DOHH2 (cell line): ENCODE results near the gene TLDC2.

Source experiments
- H3F3A ChIP-seq: fragments of 200-600 bp; sonication (generic), shearing (Covaris generic); 2 replicates; pipeline ENCODE4 v1.6.0; 2016; ENCODE audit warnings: antibody characterized with exemption, mild to moderate bottlenecking; ENCODE audit not compliant: control insufficient read depth, insufficient read depth
- H3K27ac ChIP-seq: fragments of 200-600 bp; sonication (generic); 2 replicates; pipeline ENCODE4 v1.5.1; 2014; ENCODE audit warnings: low read depth, mild to moderate bottlenecking, low read length, moderate library complexity
- H3K27me3 ChIP-seq: fragments of 200-600 bp; sonication (generic); 2 replicates; pipeline ENCODE4 v1.6.1; 2014; ENCODE audit warnings: mild to moderate bottlenecking, low read length, mixed read lengths; ENCODE audit not compliant: control insufficient read depth
- H3K36me3 ChIP-seq: fragments of 200-600 bp; sonication (generic); 2 replicates; pipeline ENCODE4 v1.6.1; 2014; ENCODE audit warnings: mild to moderate bottlenecking, low read length, moderate library complexity, mixed read lengths; ENCODE audit not compliant: control insufficient read depth
- H3K4me1 ChIP-seq: fragments of 200-600 bp; sonication (generic); 2 replicates; pipeline ENCODE4 v1.6.1; 2014; ENCODE audit warnings: mild to moderate bottlenecking, low read length, mixed read lengths; ENCODE audit not compliant: control insufficient read depth
- H3K4me2 ChIP-seq: fragments of 200-600 bp; sonication (generic); 2 replicates; pipeline ENCODE4 v1.6.0; 2014; ENCODE audit warnings: mild to moderate bottlenecking, low read length, moderate library complexity
- H3K4me3 ChIP-seq: fragments of 200-600 bp; sonication (generic); 2 replicates; pipeline ENCODE4 v1.5.1; 2014; ENCODE audit warnings: mild to moderate bottlenecking, low read length, mixed read lengths
- H3K79me2 ChIP-seq: fragments of 200-600 bp; sonication (generic); 2 replicates; pipeline ENCODE4 v1.6.1; 2014; ENCODE audit warnings: mild to moderate bottlenecking, low read length, mixed read lengths; ENCODE audit not compliant: control insufficient read depth
- H3K9me2 ChIP-seq: fragments of 200-600 bp; sonication (generic); replicated peaks from 2 replicates; pipeline ENCODE4 v1.6.1; 2014; ENCODE audit warnings: mild to moderate bottlenecking, low read length, mixed read lengths; ENCODE audit not compliant: control insufficient read depth
- H3K9me3 ChIP-seq: fragments of 200-600 bp; sonication (generic); 2 replicates; pipeline ENCODE4 v1.6.1; 2014; ENCODE audit warnings: antibody characterized with exemption, low read length, mixed read lengths; ENCODE audit not compliant: control insufficient read depth, insufficient read depth
- H4K20me1 ChIP-seq: fragments of 200-600 bp; sonication (generic); 2 replicates; pipeline ENCODE4 v1.6.0; 2014; ENCODE audit warnings: low read depth, mild to moderate bottlenecking, antibody characterized with exemption, low read length, moderate library complexity; ENCODE audit not compliant: control insufficient read depth, insufficient read depth
- EZH2phosphoT487 ChIP-seq: fragments of 200-600 bp; sonication (generic); IDR thresholded peaks from 2 replicates; pipeline ENCODE4 v1.6.1; 2017; ENCODE audit warnings: borderline replicate concordance, mild to moderate bottlenecking, antibody characterized with exemption, low read length, moderate library complexity, mixed read lengths
- TF ChIP-seq, protein P1 (sequence below): fragments of 200-600 bp; sonication (generic); IDR thresholded peaks from one replicate; pipeline ENCODE4 v1.5.1; 2014; ENCODE audit warnings: antibody characterized with exemption, mild to moderate bottlenecking, low read depth, low read length; ENCODE audit not compliant: poor library complexity, severe bottlenecking

Gene TLDC2

DNA sequence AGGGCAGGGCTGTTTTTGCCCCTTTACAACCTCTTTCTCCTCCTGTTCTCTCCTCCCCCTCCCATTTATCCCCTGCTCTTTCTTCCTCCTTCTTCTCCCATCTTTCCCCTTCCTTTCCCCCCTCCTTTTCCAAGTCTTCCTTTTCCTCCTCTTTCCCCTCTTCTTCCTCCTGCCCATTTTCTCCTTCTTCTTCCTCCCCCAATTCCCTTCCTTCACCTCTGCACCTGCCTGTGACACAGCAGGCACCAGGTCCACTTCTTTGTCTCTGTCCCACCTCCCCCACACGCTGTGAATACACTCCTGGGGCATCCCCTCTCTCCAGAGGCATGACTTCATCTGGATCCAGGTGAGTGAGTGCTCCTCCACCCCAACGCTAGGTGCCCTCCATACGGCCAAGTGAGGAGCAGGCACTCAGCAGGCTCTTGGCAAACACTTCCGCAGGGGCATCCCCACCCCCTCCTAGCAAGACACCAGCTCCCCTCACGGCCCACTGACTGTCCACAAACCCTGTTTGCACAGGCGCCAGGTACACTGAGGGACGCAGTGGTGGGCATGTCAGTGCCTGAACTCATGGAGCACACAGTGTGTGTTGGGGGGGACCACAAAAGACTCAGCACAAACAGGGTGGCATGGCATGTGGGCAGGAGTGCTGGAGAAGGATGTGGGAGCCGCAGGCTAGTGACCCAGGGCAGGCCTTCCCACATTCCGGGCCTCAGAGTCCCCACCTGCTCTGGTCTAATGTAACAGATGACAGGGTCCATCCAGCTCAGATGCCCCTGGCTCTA, 10.7 kb upstream of the TLDC2 start:
- H3F3A ChIP-seq: no peaks in the 10 kb centered on the region
- peaks cover 8% of the 10 kb centered on the region; the same call in 1 of the 2 replicates for H3K27me3 ChIP-seq
- no peak overlapping the region for H3K4me2 ChIP-seq
- H3K4me3 ChIP-seq: no peak overlapping the region
- peaks cover 9% of the 10 kb centered on the region for H3K79me2 ChIP-seq
- no peaks in the 10 kb centered on the region for H3K9me3 ChIP-seq
- H3K4me1 ChIP-seq: peaks cover 40% of the 10 kb centered on the region
- no peak for TF ChIP-seq EZH2phosphoT487
- TF ChIP-seq, protein P1, sequence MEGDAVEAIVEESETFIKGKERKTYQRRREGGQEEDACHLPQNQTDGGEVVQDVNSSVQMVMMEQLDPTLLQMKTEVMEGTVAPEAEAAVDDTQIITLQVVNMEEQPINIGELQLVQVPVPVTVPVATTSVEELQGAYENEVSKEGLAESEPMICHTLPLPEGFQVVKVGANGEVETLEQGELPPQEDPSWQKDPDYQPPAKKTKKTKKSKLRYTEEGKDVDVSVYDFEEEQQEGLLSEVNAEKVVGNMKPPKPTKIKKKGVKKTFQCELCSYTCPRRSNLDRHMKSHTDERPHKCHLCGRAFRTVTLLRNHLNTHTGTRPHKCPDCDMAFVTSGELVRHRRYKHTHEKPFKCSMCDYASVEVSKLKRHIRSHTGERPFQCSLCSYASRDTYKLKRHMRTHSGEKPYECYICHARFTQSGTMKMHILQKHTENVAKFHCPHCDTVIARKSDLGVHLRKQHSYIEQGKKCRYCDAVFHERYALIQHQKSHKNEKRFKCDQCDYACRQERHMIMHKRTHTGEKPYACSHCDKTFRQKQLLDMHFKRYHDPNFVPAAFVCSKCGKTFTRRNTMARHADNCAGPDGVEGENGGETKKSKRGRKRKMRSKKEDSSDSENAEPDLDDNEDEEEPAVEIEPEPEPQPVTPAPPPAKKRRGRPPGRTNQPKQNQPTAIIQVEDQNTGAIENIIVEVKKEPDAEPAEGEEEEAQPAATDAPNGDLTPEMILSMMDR: no peak
- no peaks in the 10 kb centered on the region for H3K36me3 ChIP-seq
- no peaks in the 10 kb centered on the region for H3K9me2 ChIP-seq
- no peaks in the 10 kb centered on the region for H4K20me1 ChIP-seq
- no peak overlapping the region for H3K27ac ChIP-seq

DNA sequence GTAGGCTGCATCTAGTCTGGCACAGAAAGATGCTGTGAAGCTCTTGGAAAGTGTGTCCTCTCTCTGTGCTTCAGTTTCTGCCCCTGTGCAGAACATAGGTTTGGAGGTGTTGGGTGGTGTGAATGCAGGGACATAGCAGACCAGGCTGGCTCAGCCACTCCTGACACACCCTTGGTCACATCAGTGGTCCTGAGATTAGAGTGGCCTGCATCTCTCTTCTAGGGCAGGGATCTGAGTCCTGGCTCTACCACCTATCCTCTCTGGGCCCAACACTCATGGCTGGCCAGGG, 10.1 kb upstream of the TLDC2 start:
- Histone ChIP-seq H3K9me3 (no peaks in the 10 kb centered on the region), H3K9me2 (no peaks in the 10 kb centered on the region), H3K79me2 (peaks cover 9% of the 10 kb centered on the region), H3K27ac (no peak overlapping the region), H3F3A (no peaks in the 10 kb centered on the region), H3K36me3 (no peaks in the 10 kb centered on the region), H3K27me3 (peaks cover 8% of the 10 kb centered on the region; the same call in 1 of the 2 replicates), H3K4me1 (peaks cover 40% of the 10 kb centered on the region), H4K20me1 (no peaks in the 10 kb centered on the region), H3K4me2 (no peak overlapping the region), H3K4me3 (no peak overlapping the region)
- TF ChIP-seq, protein P1: no peak
- TF ChIP-seq EZH2phosphoT487: no peak

DNA sequence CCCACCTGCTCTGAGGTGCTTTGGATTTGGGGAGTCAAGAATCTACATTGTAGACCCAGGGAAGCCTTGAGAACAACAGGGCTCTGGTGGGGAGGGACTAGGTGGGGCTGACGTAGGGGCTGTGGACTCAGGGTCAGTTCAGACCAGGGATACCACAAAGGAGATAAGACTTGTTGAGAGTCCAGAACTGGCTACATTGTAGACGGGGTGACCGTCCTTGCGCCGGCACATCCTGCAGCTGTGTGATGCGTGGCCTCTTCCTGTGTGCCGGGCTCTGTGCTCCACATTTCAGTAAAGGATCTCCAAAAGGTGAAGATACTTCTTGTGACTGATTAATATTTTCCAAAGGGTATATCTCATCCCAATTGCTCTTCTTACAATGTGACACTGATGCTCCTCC, 9.8 kb upstream of the TLDC2 start:
- Histone ChIP-seq H3F3A (no peaks in the 10 kb centered on the region), H3K79me2 (peaks cover 9% of the 10 kb centered on the region), H4K20me1 (no peaks in the 10 kb centered on the region), H3K9me3 (no peaks in the 10 kb centered on the region), H3K36me3 (no peaks in the 10 kb centered on the region), H3K4me2 (peak overlapping the region; percentile 55), H3K27ac (no peak overlapping the region), H3K27me3 (peaks cover 8% of the 10 kb centered on the region; the same call in 1 of the 2 replicates), H3K9me2 (no peaks in the 10 kb centered on the region), H3K4me3 (no peak overlapping the region), H3K4me1 (peaks cover 40% of the 10 kb centered on the region)
- TF ChIP-seq, protein P1: no peak
